ENCODE measurements around the gene ERN1.

The ERN1 gene

DNA sequence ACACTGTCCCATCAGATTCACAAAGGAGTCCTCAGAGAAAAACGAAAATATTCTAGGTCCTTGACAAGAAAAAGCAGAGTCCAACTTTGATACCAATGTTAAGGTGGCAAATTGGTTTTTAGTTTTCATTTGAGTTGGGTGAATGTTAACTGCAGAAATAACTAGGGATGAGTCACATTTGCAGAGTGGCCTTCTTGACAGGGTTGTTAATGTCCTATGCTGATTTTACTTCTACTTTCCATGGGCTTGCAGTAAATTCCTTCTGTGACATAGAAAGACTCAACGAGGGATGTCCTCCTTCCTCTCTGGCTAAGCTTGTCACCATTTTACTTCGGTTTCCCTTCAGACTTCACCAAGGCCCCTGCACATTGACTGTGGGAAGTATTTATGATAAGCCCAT is 62.3 kb downstream of the ERN1 start:
- no peak overlapping the region for H3K27ac Mint-ChIP-seq
- H3K4me1 Mint-ChIP-seq, result peaks cover 13% of the 10 kb centered on the region
- H3K9me3 Mint-ChIP-seq, result peaks cover 28% of the 10 kb centered on the region
- H3K4me3 Mint-ChIP-seq, result no peak overlapping the region
- H3K36me3 Mint-ChIP-seq (ENCODE audit: low read depth), result peaks cover 56% of the 10 kb centered on the region
- DNase-seq, result no peak
- TF ChIP-seq CTCF (IDR thresholded peaks at IDR 0.05), result no peak
- peaks cover 5% of the 10 kb centered on the region for H3K27me3 Mint-ChIP-seq (ENCODE audit: low read depth, poor library complexity)

- DNase-seq, result no peak
- peaks cover 28% of the 10 kb centered on the region for H3K9me3 Mint-ChIP-seq
- peaks cover 13% of the 10 kb centered on the region for H3K4me1 Mint-ChIP-seq
- no peak for TF ChIP-seq CTCF (IDR thresholded peaks at IDR 0.05)
- no peak overlapping the region for H3K4me3 Mint-ChIP-seq
- H3K36me3 Mint-ChIP-seq (ENCODE audit: low read depth), result peaks cover 51% of the 10 kb centered on the region
- no peak overlapping the region for H3K27ac Mint-ChIP-seq
- H3K27me3 Mint-ChIP-seq (ENCODE audit: low read depth, poor library complexity), result peaks cover 5% of the 10 kb centered on the region
Measured at GRCh38 chr17:64066716-64067115, 63.2 kb downstream of the ERN1 start.

DNA sequence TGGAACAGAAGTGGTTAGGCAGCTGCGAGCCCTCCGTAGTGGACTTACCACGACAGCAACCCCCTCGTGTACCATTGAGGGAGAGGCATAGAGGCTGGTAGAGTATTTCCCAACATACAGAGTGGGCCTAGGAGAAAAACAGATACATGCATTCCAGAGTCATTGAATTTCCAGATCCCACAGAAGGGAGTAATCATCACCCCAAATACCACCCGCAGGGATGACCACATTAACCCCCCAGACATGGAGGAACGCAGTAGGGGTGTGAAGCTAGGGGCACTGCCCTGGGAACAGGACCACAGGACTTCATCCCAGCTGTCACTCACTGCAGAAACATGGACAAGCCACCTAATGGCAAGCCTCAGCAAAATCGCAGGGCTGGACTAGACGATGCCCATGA is 64.8 kb downstream of the ERN1 start:
- no peak for DNase-seq
- TF ChIP-seq CTCF (IDR thresholded peaks at IDR 0.05), result no peak
- H3K27ac Mint-ChIP-seq, result no peak overlapping the region
- peaks cover 40% of the 10 kb centered on the region for H3K36me3 Mint-ChIP-seq (ENCODE audit: low read depth)
- H3K9me3 Mint-ChIP-seq, result peaks cover 20% of the 10 kb centered on the region
- peaks cover 5% of the 10 kb centered on the region for H3K27me3 Mint-ChIP-seq (ENCODE audit: low read depth, poor library complexity)
- no peak overlapping the region for H3K4me3 Mint-ChIP-seq
- H3K4me1 Mint-ChIP-seq, result peaks cover 13% of the 10 kb centered on the region

GRCh38 chr17:64064331-64064730 is 65.6 kb downstream of the ERN1 start:
- H3K9me3 Mint-ChIP-seq, result peaks cover 11% of the 10 kb centered on the region
- DNase-seq, result no peak
- peaks cover 5% of the 10 kb centered on the region for H3K27me3 Mint-ChIP-seq (ENCODE audit: low read depth, poor library complexity)
- H3K36me3 Mint-ChIP-seq (ENCODE audit: low read depth), result peaks cover 40% of the 10 kb centered on the region
- H3K27ac Mint-ChIP-seq, result no peak overlapping the region
- H3K4me3 Mint-ChIP-seq, result no peak overlapping the region
- H3K4me1 Mint-ChIP-seq, result peaks cover 13% of the 10 kb centered on the region
- TF ChIP-seq CTCF (IDR thresholded peaks at IDR 0.05), result no peak

GRCh38 chr17:64063766-64064224 is 66.1 kb downstream of the ERN1 start:
- Mint-ChIP-seq H3K4me3 (peak overlapping the region; percentile 51), H3K27ac (no peak overlapping the region), H3K4me1 (peaks cover 14% of the 10 kb centered on the region), H3K36me3 (ENCODE audit: low read depth) (peaks cover 34% of the 10 kb centered on the region), H3K27me3 (ENCODE audit: low read depth, poor library complexity) (peaks cover 5% of the 10 kb centered on the region), H3K9me3 (peaks cover 6% of the 10 kb centered on the region)
- peak; percentile 66 for TF ChIP-seq CTCF (IDR thresholded peaks at IDR 0.05)
- DNase-seq, result peak; percentile 75

GRCh38 chr17:64063088-64063487 is 66.9 kb downstream of the ERN1 start:
- no peak for DNase-seq
- Mint-ChIP-seq H3K9me3 (no peaks in the 10 kb centered on the region), H3K4me1 (peaks cover 18% of the 10 kb centered on the region), H3K27me3 (ENCODE audit: low read depth, poor library complexity) (peaks cover 5% of the 10 kb centered on the region), H3K36me3 (ENCODE audit: low read depth) (peaks cover 27% of the 10 kb centered on the region), H3K4me3 (no peak overlapping the region), H3K27ac (no peak overlapping the region)
- no peak for TF ChIP-seq CTCF (IDR thresholded peaks at IDR 0.05)
